Fibroblast of skin of left quadriceps (primary cell): ENCODE results near the gene UQCRC2.
A peak's percentile ranks its signal among the peaks of the same experiment; 100 is the strongest.
"Not testable (repeated sequence)": the region's sequence is repeated elsewhere in the genome, so short reads cannot be mapped to it uniquely, and the experiment has no call there.

Experiments used
- DNase-seq, 2 experiments: peaks; one replicate each; pipeline ENCODE4 v3.0.0-alpha.2; 2013; ENCODE audit warnings: low read depth in 2 of 2

Gene UQCRC2

DNA sequence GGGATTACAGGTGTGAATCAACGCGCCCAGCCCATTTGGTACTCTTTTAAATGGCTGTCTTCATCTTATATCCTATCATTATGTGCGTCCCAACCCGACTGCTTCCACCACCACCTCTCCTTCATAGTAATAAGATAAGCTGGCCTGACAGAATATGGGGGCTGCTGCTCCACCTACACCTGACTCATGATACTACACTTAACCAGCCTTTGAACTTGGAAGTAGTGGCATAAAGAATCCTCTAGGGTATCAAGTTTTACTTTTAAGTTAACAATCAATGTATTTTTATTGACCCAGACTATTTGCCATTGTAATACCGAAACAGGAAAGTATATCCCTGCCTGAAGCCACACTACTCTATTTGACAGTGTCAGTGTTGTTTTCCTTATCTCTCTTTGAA is 28.9 kb downstream of the UQCRC2 start:
- DNase-seq: no peak

DNA sequence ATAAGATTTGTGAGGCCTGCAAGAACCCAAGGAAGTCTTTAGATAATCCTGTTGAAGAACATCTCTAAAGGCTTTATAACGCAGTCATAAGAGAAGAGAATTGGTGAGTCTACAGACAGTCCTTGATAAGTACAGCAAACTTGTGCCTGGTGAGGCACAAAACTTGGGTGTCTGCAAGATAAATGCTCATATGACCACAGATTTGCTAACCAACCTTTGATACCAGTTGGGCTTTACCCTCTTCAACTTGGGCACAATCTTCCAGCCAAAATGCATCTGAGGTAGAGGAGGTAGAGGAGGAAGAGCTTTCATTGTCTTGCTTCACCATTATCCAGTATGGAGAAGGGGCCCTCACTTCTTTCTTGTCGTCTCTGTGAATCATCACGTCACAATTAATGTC is 30.9 kb downstream of the UQCRC2 start:
- no peak for DNase-seq

DNA sequence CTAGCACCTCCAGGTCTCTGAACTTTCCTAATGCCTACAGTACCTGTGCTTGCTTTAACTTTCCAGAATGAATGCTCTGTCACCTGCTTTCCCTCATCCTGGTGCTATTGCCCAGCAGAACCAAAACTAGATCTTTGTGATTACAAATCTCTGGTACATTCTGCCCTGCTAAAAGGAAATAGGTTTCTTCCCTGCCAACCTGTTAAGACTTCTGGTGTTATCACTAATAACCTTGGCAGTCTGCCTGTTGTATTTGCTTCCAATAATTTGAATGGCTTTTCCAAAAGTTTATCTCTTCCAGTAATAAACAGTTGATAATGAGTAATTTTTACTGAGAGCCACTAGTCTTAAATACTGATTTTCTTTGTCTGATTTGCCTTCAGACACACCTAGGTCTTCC is 32.4 kb downstream of the UQCRC2 start:
- DNase-seq: no peak

DNA sequence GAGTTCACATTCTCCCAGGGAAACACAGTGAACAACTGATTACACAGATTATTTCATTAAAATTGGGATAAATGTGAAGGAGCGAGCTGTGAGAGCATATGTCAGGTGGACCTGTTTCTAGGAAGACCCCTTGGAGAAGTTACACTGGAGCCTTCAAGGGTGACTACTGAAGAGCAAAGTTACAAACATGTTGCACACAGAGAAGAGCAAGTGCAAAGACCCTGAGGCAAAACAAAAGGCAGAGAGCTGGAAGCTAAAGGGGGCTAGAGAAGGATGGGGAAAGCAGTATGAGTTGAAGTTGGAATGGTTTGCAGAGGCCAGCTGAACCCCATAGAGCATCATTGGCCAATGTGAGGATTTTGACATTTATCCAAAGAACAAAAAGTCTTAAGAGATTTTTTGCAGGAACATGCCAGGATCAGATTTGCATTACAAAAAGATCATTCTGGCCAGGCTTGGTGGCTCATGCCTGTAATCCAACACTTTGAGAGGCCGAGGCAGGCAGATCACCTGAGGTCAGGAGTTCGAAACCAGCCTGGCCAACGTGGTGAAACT is 33.6 kb downstream of the UQCRC2 start:
- DNase-seq: no peak

DNA sequence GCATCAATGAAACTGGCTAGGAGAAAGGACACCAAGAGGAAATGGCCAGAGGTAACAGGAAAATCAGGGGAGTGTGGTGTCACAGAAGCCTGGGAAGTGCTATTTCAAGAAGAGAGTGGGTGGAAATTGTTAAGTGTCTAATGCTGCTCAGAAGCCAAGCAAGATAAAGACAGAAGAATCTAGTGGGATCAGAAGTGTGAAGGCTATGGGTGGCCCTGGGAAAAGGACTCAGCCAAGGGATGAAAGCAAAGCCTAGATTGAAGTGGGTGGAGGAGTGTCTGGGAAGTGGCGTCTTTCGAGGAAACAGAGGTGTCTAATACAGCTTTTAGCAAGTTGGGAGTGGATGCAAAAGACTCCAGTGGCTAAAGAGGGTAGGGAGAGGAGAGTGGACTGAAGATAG is 34.3 kb downstream of the UQCRC2 start:
- DNase-seq: no peak

DNA sequence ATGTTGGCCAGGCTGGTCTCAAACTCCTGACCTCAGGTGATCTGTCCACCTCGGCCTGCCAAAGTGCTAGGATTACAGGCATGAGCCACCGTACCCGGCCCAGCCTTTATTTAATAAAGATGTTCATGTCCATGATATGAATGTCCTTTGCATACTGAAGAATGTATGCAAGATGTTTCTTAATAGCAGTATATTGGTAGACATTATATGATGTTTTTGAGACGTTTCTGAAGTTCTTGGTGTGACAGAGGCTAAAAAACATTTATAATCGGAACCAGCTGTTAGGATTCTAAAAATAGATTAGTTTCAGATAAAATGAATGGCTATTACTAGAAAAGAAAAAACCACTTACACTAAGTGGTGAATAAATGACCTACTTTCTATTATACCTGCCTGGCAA is 36.0 kb downstream of the UQCRC2 start:
- peak; percentile 41 to 50 for DNase-seq

DNA sequence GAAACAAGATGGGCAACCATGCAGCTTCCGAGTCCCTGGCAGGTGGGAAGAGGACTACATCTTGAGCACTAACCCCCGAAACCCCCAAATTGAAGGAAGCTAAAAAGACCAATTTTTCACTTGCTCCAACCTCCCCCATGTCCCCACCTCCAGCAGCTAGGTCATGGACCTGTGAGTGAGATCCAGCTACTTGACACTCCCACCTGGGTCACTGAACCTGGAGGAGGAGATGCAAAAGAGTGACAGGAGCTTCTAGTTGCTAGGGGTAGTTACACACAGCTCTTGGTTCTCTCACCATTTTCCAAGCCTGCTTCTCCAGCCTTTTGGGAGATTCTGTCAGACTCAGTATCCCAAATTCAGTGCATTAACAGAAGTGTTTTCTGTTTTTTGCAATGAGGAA is 36.6 kb downstream of the UQCRC2 start:
- no peak for DNase-seq

DNA sequence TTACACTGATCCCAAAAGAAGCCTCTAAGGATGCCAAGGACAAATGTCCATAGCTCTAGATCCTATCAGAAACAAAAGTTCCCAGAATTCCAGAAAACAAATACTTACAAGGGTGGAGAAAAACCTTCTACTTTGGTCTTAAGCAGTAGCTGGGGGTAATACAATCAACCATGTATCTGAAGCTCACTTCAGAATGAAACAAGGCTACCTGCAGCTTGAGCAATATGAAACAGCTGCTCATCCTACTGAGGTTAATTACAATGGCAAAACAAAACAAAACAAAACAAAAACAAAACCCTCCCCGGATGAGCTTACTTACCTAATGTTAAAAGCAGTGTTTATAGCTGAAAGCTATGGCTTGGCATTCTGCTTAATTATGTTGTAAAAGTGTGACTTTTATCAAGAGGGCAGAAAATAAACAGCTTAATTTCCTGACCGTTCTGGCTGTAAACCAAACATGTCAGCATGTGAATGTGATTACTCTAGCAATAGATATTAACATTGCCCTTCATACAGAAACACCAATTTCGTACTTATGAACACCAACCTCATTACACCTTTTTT is 37.3 kb downstream of the UQCRC2 start:
- no peak for DNase-seq

DNA sequence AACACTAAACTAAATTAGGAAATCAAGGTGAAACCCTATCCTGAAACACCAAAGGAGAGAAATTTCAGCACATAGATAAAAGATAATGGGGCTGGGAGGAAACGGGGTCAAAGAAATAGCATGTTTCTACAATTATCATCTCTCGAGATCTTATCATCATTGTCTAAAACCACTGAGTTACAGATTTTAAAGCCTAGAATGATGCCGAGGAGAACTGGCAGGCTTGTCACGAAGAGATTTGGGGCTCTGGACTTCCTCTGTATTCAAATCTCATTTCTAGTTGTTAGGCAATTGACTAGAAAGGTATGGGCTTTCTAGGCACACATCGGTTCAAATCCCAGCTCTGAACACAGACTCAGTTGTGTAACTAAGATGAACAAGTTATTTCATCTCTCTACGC is 38.5 kb downstream of the UQCRC2 start:
- no peak for DNase-seq

DNA sequence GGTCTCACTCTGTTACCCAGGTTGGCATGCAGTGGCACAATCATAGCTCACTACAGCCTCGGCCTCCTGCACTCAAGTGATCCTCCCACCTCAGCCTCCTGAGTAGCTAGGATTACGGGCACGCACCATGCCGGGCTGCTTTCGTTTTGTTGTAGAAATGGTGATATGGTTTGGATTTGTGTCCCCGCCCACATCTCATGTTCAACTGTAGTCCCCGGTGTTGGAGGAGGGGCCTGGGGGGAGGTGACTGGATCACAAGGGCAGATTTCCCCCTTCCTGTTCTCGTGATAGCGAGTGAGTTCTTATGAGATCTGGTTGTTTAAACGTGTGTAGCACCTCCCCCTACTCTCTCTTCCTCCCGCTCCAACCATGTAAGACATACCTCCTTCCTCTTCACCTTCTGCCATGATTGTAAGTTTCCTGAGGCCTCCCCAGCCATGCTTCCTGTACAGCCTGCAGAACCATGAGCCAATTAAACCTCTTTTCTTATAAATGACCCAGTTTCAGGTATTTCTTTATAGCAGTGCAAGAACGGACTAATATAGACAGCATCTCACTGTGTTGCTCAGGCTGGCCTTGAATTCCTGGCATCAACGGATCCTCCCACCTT is 41.8 kb downstream of the UQCRC2 start:
- no peak for DNase-seq

DNA sequence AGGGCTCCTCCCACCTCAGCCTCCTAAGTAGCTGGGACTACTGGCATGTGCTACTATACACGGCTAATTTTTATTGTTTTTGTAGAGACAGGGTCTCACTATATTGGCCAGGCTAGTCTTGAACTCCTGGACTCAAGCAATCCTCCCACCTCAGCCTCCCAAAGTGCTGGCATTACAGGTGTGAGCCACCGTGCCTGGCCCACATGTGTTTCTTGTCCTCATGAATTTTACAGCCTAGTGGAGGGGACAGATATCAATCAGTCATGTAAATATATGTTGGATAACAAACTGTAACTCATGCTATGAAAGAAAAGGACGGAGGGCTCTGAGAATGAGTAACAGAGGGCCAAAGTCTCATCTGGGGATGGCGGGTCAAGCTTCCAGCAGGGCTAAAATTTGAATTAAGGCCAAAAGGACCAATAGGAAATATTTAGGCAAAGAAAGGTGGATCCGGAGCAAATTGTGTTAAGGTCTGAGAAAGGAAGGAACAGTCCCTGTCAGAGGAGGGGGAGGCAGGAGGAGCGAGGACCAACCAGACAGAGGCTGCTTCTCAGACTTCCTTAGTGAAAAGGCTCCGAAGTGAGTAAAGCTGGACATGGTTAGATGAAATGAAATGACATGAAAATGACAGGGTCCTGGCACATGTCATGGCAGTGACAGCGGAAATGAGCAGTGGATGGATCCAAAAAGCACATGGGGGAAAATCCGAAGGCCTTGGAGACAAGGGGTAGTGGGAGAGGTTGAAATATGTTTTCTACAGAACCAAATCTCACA is 43.9 kb downstream of the UQCRC2 start:
- DNase-seq: no peak

DNA sequence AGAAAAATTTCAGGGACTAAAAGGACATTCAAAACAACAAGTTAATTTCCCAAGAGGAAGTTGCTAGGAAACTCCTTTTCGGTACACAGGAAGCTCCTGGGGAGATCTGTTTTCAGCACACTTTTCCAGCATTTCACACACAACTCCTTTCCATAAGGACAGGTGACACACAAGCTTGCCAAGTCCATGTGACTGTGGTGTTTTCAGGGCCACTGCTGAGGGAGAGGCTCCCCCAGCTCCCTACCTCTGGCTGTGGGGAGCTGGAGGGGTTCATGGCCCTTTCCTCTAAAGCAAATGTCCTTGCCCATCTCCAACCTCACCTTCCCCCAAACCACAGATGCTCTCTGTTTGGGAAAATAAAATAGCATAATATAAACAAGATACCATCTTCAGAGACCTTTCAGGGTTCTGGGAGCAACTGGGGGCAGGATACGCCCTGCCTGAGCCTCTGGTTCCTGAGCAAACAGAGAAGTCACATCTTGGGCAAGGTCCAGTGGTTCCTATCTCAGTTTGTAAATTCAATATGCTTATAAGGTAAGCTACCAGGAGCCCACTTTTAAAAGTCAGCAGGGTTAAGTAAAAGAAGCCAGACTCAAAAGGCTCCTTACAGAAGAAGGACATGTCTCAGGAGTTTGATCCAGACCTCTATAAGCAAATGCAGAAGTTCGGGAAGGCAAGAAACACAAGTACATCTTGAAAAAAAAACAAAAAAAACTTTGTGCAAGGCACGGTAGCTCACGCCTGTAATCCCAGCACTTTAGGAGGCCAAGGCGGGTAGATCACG is 44.7 kb downstream of the UQCRC2 start:
- no peak for DNase-seq

DNA sequence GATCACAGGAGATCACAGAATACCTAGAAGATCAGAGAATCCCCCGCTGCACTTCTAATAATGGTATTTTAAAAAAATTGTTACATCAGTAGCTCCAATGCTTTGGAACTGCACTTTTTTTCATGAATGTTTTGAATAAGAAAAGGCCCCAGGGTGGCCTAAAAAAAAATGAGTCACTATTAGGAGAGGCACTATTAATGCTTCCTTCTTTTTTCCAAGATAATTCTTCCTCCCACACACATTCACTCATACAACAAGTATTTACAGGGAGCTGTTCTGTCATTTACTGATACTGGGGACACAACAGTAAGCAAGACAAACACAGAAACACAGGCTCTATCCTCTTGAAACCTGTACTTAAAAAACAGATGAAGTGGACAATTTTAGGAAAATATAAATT is 48.4 kb downstream of the UQCRC2 start:
- no peak for DNase-seq

DNA sequence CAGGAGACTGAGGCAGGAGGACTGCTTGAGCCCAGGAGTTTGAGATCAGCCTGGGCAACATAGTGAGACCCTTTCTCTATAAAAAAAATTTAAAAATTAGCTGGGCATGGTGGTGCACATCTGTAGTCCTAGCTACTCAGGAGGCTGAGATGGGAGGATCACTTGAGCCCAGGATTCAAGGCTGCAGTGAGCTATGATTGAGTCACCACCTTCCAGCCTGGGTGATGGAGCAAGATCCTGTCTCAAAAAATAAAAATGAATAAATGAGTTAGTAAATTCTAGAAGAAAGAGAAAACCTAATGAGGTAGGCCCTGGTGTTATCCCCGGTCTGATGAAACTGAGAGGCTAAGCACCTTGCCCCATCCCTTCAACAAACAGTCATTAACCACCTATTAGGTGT is 48.9 kb downstream of the UQCRC2 start:
- not testable (repeated sequence) for DNase-seq

DNA sequence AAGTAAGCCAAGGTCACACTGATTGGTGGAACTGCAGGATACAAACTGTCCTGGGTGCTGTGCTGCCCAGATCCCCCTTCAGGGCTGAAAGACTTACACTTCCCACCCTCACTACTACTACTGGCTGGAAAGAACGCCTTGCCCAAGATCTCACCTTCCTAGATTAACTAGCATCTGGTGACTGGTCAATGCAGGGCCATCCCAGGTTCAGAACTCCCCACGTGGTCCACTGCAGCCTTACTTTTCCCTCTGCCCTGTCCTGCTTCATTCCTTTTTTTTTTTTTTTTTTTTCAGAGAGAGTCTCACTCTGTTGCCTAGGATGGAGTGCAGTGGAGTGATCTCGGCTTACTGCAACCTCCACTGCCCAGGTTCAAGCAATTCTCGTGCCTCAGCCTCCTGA is 50.0 kb downstream of the UQCRC2 start:
- no peak for DNase-seq

DNA sequence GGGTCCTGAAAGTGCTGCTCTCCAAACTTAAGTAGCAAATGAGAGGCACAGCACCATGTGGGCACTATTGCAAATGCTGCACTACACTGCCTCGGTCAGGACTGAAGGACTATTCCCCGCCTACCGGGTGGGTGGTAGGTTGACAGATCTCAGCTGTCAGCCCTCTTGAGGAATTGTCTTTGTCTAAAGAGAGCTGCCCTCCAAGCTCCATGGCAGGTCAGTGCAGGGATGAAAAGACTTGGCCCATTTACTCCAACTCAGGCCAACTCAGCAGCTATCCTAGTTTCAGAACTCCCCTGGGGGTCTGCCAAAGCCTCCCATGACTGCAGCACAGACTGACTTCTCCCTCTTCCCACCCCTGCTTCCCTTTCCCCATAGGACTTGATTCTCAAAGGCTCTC is 51.2 kb downstream of the UQCRC2 start:
- DNase-seq: no peak

DNA sequence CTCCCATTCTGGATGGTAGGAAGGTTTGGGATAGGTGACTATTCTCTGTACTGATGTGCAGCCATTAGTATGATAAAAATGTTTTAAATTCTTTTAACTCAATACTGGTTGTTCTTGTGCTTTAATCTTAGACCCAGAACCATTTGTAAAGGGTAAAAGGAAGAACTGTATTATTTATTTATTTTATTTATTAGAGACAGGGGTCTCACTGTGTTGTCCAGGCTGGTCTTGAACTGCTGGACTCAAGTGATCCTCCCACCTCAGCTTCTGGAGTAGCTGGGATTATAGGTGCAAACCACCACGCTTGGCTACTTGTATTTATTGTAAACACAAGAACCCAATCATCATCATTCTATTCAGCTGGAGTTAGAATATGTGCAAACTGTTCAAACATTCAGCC is 52.6 kb downstream of the UQCRC2 start:
- DNase-seq: no peak

DNA sequence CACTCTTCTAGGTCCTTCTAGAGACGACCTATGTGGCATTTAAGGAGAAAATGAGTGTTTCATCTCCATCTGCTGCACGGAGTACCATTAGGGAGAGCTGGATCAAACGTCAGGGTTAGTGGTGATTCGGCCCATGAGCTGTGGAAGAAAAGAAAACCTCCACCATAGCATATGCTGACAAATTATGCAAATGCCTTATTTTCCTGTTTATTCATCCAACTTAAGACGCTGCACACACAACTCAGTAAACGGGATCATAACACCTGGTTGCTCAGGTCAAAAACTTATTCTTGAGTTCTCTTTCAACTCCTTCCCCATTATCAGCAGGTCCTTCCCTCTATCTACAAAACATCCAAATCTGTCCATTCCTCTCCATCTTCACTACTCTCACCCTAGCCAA is 53.5 kb downstream of the UQCRC2 start:
- no peak for DNase-seq

DNA sequence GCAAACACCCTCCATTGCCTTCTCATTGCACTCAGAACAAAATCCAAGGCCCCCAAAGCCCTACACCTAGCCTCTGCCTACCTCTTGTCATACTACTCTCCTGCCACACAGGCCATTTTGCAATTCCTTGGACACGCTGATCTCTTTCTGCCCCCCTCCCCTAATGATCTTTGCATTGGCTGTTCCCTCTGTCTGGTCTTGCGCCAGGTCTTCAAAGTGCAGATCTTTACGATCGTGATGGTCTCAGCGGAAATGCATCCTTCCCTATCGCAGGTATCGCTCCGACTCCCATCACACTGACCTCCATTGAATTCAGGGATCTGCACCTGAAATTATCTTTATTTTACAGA is 54.0 kb downstream of the UQCRC2 start:
- no peak for DNase-seq

DNA sequence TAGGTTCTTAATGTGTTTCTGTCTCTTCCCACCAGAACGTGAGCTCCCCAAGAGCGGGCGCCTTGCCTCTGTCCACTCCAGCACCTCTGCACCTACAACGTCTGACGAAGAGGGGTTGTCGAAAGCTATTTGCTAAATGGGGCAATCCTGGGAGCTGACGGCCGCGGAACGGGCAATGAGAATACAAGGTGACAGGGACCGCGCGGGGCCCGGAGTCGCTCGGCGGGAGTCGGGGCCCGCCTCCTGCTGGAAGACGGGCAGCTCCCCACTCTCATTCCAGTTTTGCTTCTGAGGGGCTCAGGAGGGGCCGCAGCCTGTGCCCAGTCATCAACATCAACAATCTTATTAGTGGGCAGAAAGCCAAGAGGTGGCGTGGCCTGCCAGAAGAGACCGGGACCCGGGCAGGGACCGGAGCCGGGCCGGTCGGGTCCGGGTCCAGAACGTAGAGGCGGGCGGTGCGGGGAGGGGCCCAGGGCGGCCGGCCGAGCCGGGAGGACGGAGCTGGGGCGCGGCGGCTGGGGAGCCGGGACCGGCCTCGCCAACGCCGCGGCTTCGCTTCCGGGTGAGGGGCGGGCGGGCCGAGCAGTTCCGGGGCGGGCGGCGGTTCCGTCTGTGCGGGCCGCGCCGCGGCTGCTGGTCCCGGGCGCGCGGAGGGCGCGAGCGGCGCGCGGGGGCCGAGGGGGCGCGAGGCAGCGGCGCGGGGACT is 54.5 kb downstream of the UQCRC2 start, which contains the start of gene MOSMO:
MOSMO (plus strand) TSS at position 603 of the 706 bp plus-strand sequence. CDS start 191 bp downstream, outside the sequence.
- no peak for DNase-seq

DNA sequence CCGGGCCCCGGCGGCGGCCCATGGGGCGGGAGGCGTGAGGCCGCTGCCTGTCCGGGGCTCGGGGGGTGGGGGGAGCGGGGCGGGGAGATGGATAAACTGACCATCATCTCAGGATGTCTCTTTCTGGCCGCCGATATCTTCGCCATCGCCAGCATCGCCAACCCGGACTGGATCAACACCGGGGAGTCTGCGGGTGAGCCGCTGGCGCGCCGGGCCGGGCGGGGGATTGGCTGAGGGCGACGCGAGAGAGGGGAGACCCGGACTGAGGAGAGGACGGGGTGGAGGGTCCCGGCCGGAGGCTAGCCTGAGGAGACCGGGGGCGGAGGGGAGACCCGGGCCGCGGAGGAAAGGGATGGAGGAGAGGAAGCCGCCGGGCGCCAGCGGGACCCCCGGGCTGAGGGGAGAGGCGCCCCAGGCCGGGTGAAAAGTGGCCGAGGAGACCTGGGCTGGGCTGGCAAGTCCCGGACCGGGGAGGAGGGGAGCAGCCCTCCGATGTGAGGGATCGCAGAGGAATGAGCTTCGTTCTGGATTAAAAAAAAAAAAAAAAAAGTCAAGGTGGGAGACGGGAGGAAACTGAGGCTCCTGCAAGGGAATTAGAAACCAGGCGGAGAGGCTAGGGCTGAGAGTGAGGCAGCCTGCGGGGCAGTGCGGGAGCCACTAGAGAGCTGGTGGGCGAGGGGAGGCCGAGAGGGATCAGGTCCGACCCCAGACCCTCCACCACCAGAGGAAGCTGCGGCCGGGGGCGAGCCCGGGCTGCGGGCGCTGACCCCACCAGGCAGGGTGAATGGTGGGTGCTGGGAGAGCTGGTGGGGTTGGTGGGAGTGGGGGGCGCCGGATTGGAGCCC is 55.3 kb downstream of the UQCRC2 start:
- DNase-seq: no peak
